ENCODE measurements around the gene ITPR1.

DNA sequence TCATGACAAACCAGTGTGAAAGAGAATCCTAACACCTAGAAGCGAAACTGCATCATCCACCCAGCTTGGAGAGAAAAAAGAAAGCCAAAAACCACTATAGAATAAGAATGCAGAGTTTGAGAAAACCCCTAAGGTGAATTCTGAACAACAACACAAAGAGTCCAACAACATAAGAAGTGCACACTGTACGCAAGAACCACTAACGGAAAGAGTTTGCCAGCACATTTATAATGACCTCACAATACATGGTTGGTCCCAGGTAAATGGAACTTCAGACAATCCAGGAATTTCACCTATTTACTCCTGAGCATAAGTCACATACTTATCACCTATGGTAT lies 357.7 kb downstream of the ITPR1 start:
- TF ChIP-seq MAZ (IDR thresholded peaks at IDR 0.05; ENCODE audit: borderline replicate concordance, low read depth, low read length) (no peak), CEBPB (IDR thresholded peaks at IDR 0.05; ENCODE audit: low read depth, low read length) (no peak), CTCF (conservative IDR thresholded peaks at IDR 0.05; ENCODE audit: low read depth, low read length) (no peak)
- TF ChIP-seq, protein P1, sequence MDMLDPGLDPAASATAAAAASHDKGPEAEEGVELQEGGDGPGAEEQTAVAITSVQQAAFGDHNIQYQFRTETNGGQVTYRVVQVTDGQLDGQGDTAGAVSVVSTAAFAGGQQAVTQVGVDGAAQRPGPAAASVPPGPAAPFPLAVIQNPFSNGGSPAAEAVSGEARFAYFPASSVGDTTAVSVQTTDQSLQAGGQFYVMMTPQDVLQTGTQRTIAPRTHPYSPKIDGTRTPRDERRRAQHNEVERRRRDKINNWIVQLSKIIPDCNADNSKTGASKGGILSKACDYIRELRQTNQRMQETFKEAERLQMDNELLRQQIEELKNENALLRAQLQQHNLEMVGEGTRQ (IDR thresholded peaks at IDR 0.05; ENCODE audit: low read depth, low read length) = no peak
